Esophagus squamous epithelium (tissue), 4 donors: ENCODE measurements around the gene CCDC90B.
A peak's percentile ranks its signal among the peaks of the same experiment; 100 is the strongest.

Experiments used
- CTCF ChIP-seq, 6 experiments: fragments of 450-650 bp in 4 of 6; fragments of 200-600 bp in 2 of 6; sonication (generic) in 2 of 6; IDR thresholded peaks; one replicate each; pipeline ENCODE4 v1.5.1; 2016 to 2019; ENCODE audit warnings: antibody characterized with exemption in 6 of 6, mild to moderate bottlenecking in 4 of 6, moderate library complexity in 4 of 6
- POLR2A ChIP-seq, 4 donors: fragments of 450-650 bp; IDR thresholded peaks; one replicate each; pipeline ENCODE4 v1.6.1; 2017; ENCODE audit warnings: antibody characterized with exemption in 4 of 4, mild to moderate bottlenecking in 4 of 4, moderate library complexity in 3 of 4

GRCh38 chr11:83285771-83286528 lies at the start of gene CCDC90B:
- TF ChIP-seq POLR2A (IDR thresholded peaks at IDR 0.05) = peak in 3 of 4 donors; percentile 14 to 84 (median 75)
- TF ChIP-seq CTCF (IDR thresholded peaks at IDR 0.05) = peak in 1 of 6 experiments; percentile 26
